ENCODE measurements around the gene SLC22A31. TPM values are rescaled to one million over a fixed set of nuclear protein-coding genes. Genes with fewer than 3 reads are reported as not detected.

The SLC22A31 gene
- total RNA-seq, 1 donor from 2014 or later: not detected

GRCh38 chr16:89146211-89147005 is 53.9 kb downstream of the SLC22A31 start:
- no peak for TF ChIP-seq CTCF (IDR thresholded peaks at IDR 0.05)
- H3K9me3 Mint-ChIP-seq (ENCODE audit: unreplicated experiment): no peaks in the 10 kb centered on the region
- H3K36me3 Mint-ChIP-seq (ENCODE audit: unreplicated experiment): peaks cover 20% of the 10 kb centered on the region
- no peaks in the 10 kb centered on the region for H3K27me3 Mint-ChIP-seq (ENCODE audit: unreplicated experiment)
- H3K4me3 Mint-ChIP-seq (ENCODE audit: unreplicated experiment): no peak overlapping the region
- no peak overlapping the region for H3K27ac Mint-ChIP-seq (ENCODE audit: unreplicated experiment)
- no peaks in the 10 kb centered on the region for H3K4me1 Mint-ChIP-seq (ENCODE audit: unreplicated experiment)
- DNase-seq (ENCODE audit: extremely low spot score, unreplicated experiment): no peak

Other genes with a start within 250 kb of the SLC22A31 start
- not detected in 2 replicates for gene CBFA2T3, start 223.3 kb downstream of the SLC22A31 start, total RNA-seq
- gene ACSF3, start 106.7 kb downstream of the SLC22A31 start, total RNA-seq: 26.2 and 33.5 TPM in 2 replicates
- 0.13 and 0.35 TPM in 2 replicates for gene CDH15, start 28.8 kb downstream of the SLC22A31 start, total RNA-seq
- 8.6 and 10.5 TPM in 2 replicates for gene ZNF778, start 17.2 kb upstream of the SLC22A31 start, total RNA-seq